SK-N-SH treated with all-trans-retinoic acid at 6 μM for 48 hours (cell line): ENCODE data around the gene RHNO1.

ENCODE experiments used
- ATAC-seq: fragments of 200-7000 bp; cut with Tn5 transposase; 3 replicates; pipeline ENCODE4 v1.9.1; 2020; ENCODE audit warnings: mild to moderate bottlenecking, moderate library complexity
- ARNTL ChIP-seq: fragments of 450-650 bp; formaldehyde crosslinking; IDR thresholded peaks from 2 replicates; pipeline ENCODE4 v1.5.0; 2020; ENCODE audit warnings: low read depth, mild to moderate bottlenecking, moderate library complexity, borderline replicate concordance
- BACH2 ChIP-seq: fragments of 250-450 bp; sonication (Bioruptor Pico); IDR thresholded peaks from 2 replicates; pipeline ENCODE4 v1.9.0; 2021; ENCODE audit warnings: mild to moderate bottlenecking, borderline replicate concordance
- CREB5 ChIP-seq: fragments of 250-450 bp; sonication (Bioruptor Pico); IDR thresholded peaks from 2 replicates; pipeline ENCODE4 v1.5.1; 2020; ENCODE audit warnings: low read depth, mild to moderate bottlenecking, moderate library complexity
- CSRNP3 ChIP-seq: fragments of 250-450 bp; sonication (Bioruptor Pico); IDR thresholded peaks from 2 replicates; pipeline ENCODE4 v1.5.1; 2021; ENCODE audit warnings: mild to moderate bottlenecking, moderate library complexity
- GLIS3 ChIP-seq: fragments of 250-450 bp; sonication (Bioruptor Pico); IDR thresholded peaks from 2 replicates; pipeline ENCODE4 v1.5.0; 2020; ENCODE audit warnings: mild to moderate bottlenecking, moderate library complexity
- ISL1 ChIP-seq: fragments of 250-450 bp; sonication (Bioruptor Pico); IDR thresholded peaks from 2 replicates; pipeline ENCODE4 v2.1.2; 2022; ENCODE audit warnings: mild to moderate bottlenecking, moderate library complexity
- PATZ1 ChIP-seq: fragments of 250-450 bp; sonication (Bioruptor Pico); IDR thresholded peaks from 2 replicates; pipeline ENCODE4 v1.8.0; 2020; ENCODE audit warnings: mild to moderate bottlenecking, moderate library complexity, borderline replicate concordance
- POU6F1 ChIP-seq: fragments of 250-450 bp; sonication (Bioruptor Pico); IDR thresholded peaks from 2 replicates; pipeline ENCODE4 v1.8.0; 2021; ENCODE audit warnings: low read depth, mild to moderate bottlenecking, moderate library complexity, borderline replicate concordance
- PPARA ChIP-seq: fragments of 250-450 bp; sonication (Bioruptor Pico); IDR thresholded peaks from 2 replicates; pipeline ENCODE4 v1.5.0; 2020; ENCODE audit warnings: mild to moderate bottlenecking, borderline replicate concordance
- RARB ChIP-seq: fragments of 250-450 bp; sonication (Bioruptor Pico); IDR thresholded peaks from 2 replicates; pipeline ENCODE4 v1.8.0; 2021; ENCODE audit warnings: mild to moderate bottlenecking, moderate library complexity
- SNAI2 ChIP-seq: fragments of 250-450 bp; sonication (Bioruptor Pico); IDR thresholded peaks from 2 replicates; pipeline ENCODE4 v1.5.0; 2020; ENCODE audit warnings: mild to moderate bottlenecking, moderate library complexity
- TCF4 ChIP-seq: fragments of 250-450 bp; sonication (Bioruptor Pico); IDR thresholded peaks from 2 replicates; pipeline ENCODE4 v1.8.0; 2021; ENCODE audit warnings: mild to moderate bottlenecking, moderate library complexity, borderline replicate concordance
- TOX ChIP-seq: fragments of 250-450 bp; sonication (Bioruptor Pico); IDR thresholded peaks from 2 replicates; pipeline ENCODE4 v1.8.0; 2021; ENCODE audit warnings: mild to moderate bottlenecking, moderate library complexity, borderline replicate concordance
- TSHZ2 ChIP-seq: fragments of 250-450 bp; sonication (Bioruptor Pico); IDR thresholded peaks from 2 replicates; pipeline ENCODE4 v1.5.0; 2020; ENCODE audit warnings: mild to moderate bottlenecking, moderate library complexity
- ZC3H10 ChIP-seq: fragments of 250-450 bp; sonication (Bioruptor Pico); IDR thresholded peaks from 2 replicates; pipeline ENCODE4 v1.5.1; 2021; ENCODE audit warnings: mild to moderate bottlenecking, moderate library complexity
- ZFP3 ChIP-seq: fragments of 250-450 bp; sonication (Bioruptor Pico); IDR thresholded peaks from 2 replicates; pipeline ENCODE4 v1.5.0; 2020; ENCODE audit warnings: mild to moderate bottlenecking, moderate library complexity
- ZFP30 ChIP-seq: fragments of 450-650 bp; formaldehyde crosslinking; IDR thresholded peaks from 2 replicates; pipeline ENCODE4 v1.5.0; 2022; ENCODE audit warnings: mild to moderate bottlenecking, moderate library complexity
- ZNF8 ChIP-seq: fragments of 450-650 bp; formaldehyde crosslinking; IDR thresholded peaks from 2 replicates; pipeline ENCODE4 v1.5.0; 2020; ENCODE audit warnings: mild to moderate bottlenecking, moderate library complexity

Gene RHNO1

GRCh38 chr12:2895511-2895910 lies 18.5 kb downstream of the RHNO1 start:
- TF ChIP-seq ARNTL (CRISPR knock-in tag) (no peak), TCF4 (CRISPR knock-in tag) (no peak), CREB5 (CRISPR knock-in tag) (no peak), CSRNP3 (CRISPR knock-in tag) (no peak), SNAI2 (CRISPR knock-in tag) (no peak), BACH2 (CRISPR knock-in tag) (no peak), PPARA (no peak), ISL1 (CRISPR knock-in tag) (no peak), GLIS3 (CRISPR knock-in tag) (no peak), PATZ1 (no peak), RARB (no peak), POU6F1 (no peak)
- ATAC-seq, result no peak

GRCh38 chr12:2897418-2897817 lies 20.4 kb downstream of the RHNO1 start:
- TF ChIP-seq TOX (CRISPR knock-in tag) (no peak), SNAI2 (CRISPR knock-in tag) (no peak), GLIS3 (CRISPR knock-in tag) (no peak), TCF4 (CRISPR knock-in tag) (no peak), CSRNP3 (CRISPR knock-in tag) (no peak), TSHZ2 (CRISPR knock-in tag) (no peak), ZNF8 (no peak), PPARA (no peak), ZFP30 (CRISPR knock-in tag) (no peak), ZFP3 (no peak), PATZ1 (no peak), CREB5 (CRISPR knock-in tag) (no peak), ISL1 (CRISPR knock-in tag) (no peak), ZC3H10 (no peak)
- ATAC-seq, result no peak
